Activated CD8-positive, alpha-beta memory T cell treated with anti-CD3 and anti-CD28 coated beads, Interleukin-2, amount 50 U/mL, for 24 hours (primary cell): ENCODE measurements around the gene CCDC144A.
"Not testable (repeated sequence)": the region's sequence is repeated elsewhere in the genome, so short reads cannot be mapped to it uniquely, and the experiment has no call there.

ENCODE experiments used
- DNase-seq: peaks from one replicate; pipeline ENCODE4 v3.0.0-alpha.2; 2020; ENCODE audit errors: extremely low read depth

Gene CCDC144A

GRCh38 chr17:16820161-16820877 is 130.3 kb downstream of the CCDC144A start:
- DNase-seq: no peak

- DNase-seq: no peak
Observed at GRCh38 chr17:16820979-16821543, 131.0 kb downstream of the CCDC144A start.

- DNase-seq: not testable (repeated sequence)
Observed at GRCh38 chr17:16822133-16822532, 132.1 kb downstream of the CCDC144A start.

- DNase-seq: not testable (repeated sequence)
Observed at GRCh38 chr17:16823768-16824406, 133.8 kb downstream of the CCDC144A start.
